Glutamatergic neuron (in vitro differentiated cells): ENCODE results near the gene ANO2. TPM values are rescaled to one million over a fixed set of nuclear protein-coding genes. Genes with fewer than 3 reads are reported as not detected.

Source experiments
- DNase-seq: peaks from one replicate; pipeline ENCODE4 v3.0.0; 2022
- H3K27ac Mint-ChIP-seq: one replicate; pipeline ENCODE4 v1.8.0; 2020; ENCODE audit warnings: mild to moderate bottlenecking, mixed read lengths, inconsistent platforms; ENCODE audit not compliant: unreplicated experiment
- H3K27me3 Mint-ChIP-seq: one replicate; pipeline ENCODE4 v1.8.0; 2020; ENCODE audit warnings: mild to moderate bottlenecking, moderate library complexity, mixed read lengths, inconsistent platforms; ENCODE audit not compliant: unreplicated experiment
- H3K36me3 Mint-ChIP-seq: one replicate; pipeline ENCODE4 v1.8.0; 2020; ENCODE audit warnings: mild to moderate bottlenecking, mixed read lengths, inconsistent platforms; ENCODE audit not compliant: unreplicated experiment
- H3K4me1 Mint-ChIP-seq: one replicate; pipeline ENCODE4 v1.8.0; 2020; ENCODE audit warnings: mild to moderate bottlenecking, low read depth, mixed read lengths, inconsistent platforms; ENCODE audit not compliant: unreplicated experiment
- H3K4me3 Mint-ChIP-seq: one replicate; pipeline ENCODE4 v1.8.0; 2020; ENCODE audit warnings: mild to moderate bottlenecking, mixed read lengths, inconsistent platforms; ENCODE audit not compliant: unreplicated experiment
- H3K9me3 Mint-ChIP-seq: one replicate; pipeline ENCODE4 v1.8.0; 2020; ENCODE audit warnings: mild to moderate bottlenecking, moderate library complexity, mixed read lengths, inconsistent platforms; ENCODE audit not compliant: unreplicated experiment
- total RNA-seq: library from RNA; stranded (reverse); fragmentation: NEBNext Ultra II Directional; extraction: Animal tissue kit (Norgen Biotek cat#: 25700); gene quantifications from one replicate; pipeline ENCODE4 v1.2.1, GENCODE V29; 2021; ENCODE audit not compliant: unreplicated experiment
- TF ChIP-seq, protein P1 (sequence below): fragments of 200-600 bp; sonication (generic); IDR thresholded peaks from one replicate; pipeline ENCODE4 v1.5.0; 2021; ENCODE audit not compliant: partially characterized antibody, unreplicated experiment

Gene ANO2
- total RNA-seq, 1 donor from 2014 or later: not detected

DNA sequence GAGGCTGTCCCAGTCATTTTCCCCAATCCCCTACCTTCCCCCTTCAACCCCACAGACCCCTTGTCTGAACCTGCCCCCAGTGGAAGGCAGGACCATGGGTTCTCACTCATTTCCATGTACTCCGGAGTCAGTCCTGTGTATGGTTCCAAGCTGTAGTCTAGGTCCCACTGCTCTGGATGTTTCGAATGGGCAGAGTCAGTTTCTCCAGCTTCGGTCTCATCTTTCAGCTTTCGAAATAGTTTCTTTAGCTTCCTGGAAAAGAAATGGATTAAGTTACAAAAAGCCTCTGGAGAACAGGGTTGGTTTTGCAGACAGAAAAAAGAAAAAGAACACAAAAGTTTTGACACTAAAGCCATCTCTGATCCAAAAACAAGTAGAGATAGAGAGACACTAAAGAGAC lies 345.7 kb downstream of the ANO2 start:
- TF ChIP-seq, protein P1, sequence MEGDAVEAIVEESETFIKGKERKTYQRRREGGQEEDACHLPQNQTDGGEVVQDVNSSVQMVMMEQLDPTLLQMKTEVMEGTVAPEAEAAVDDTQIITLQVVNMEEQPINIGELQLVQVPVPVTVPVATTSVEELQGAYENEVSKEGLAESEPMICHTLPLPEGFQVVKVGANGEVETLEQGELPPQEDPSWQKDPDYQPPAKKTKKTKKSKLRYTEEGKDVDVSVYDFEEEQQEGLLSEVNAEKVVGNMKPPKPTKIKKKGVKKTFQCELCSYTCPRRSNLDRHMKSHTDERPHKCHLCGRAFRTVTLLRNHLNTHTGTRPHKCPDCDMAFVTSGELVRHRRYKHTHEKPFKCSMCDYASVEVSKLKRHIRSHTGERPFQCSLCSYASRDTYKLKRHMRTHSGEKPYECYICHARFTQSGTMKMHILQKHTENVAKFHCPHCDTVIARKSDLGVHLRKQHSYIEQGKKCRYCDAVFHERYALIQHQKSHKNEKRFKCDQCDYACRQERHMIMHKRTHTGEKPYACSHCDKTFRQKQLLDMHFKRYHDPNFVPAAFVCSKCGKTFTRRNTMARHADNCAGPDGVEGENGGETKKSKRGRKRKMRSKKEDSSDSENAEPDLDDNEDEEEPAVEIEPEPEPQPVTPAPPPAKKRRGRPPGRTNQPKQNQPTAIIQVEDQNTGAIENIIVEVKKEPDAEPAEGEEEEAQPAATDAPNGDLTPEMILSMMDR: no peak
- Mint-ChIP-seq H3K4me3 (no peak overlapping the region), H3K36me3 (peaks cover 6% of the 10 kb centered on the region), H3K27ac (no peak overlapping the region), H3K9me3 (no peaks in the 10 kb centered on the region), H3K4me1 (no peaks in the 10 kb centered on the region), H3K27me3 (no peaks in the 10 kb centered on the region)
- no peak for DNase-seq

GRCh38 chr12:5593998-5594397 lies 351.1 kb downstream of the ANO2 start:
- peaks cover 2% of the 10 kb centered on the region for H3K4me1 Mint-ChIP-seq
- H3K27me3 Mint-ChIP-seq: no peaks in the 10 kb centered on the region

GRCh38 chr12:5593086-5593485 lies 352.0 kb downstream of the ANO2 start:
- no peak overlapping the region for H3K4me3 Mint-ChIP-seq
- no peaks in the 10 kb centered on the region for H3K9me3 Mint-ChIP-seq

More at GRCh38 chr12:5593998-5594397, 351.1 kb downstream of the ANO2 start:
- Mint-ChIP-seq H3K36me3 (no peaks in the 10 kb centered on the region), H3K4me3 (no peak overlapping the region), H3K27ac (no peak overlapping the region), H3K9me3 (no peaks in the 10 kb centered on the region)
- TF ChIP-seq, protein P1: no peak
- no peak for DNase-seq

DNA sequence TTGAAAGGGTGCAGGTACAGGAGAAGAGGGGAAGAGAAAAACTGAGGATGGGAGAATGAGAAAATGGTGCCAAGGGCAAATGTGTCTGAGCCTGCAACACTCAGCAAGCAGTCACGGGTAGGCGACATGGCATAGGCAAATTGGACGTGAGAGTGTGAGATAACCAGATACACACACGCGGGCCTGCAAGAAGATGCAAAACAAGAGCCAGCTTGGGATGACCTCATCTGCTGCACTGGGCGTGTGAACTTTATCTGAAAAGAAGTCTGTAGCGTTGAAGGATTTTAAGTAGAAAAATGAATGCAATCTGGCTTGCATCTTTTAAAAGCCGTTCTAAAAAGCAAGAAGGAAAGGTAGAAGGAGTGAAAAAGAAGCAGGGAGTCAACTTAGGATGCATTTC lies 352.7 kb downstream of the ANO2 start:
- Mint-ChIP-seq H3K4me3 (no peak overlapping the region), H3K9me3 (no peaks in the 10 kb centered on the region), H3K4me1 (peaks cover 2% of the 10 kb centered on the region), H3K27ac (no peak overlapping the region), H3K36me3 (no peaks in the 10 kb centered on the region), H3K27me3 (no peaks in the 10 kb centered on the region)
- TF ChIP-seq, protein P1: no peak
- DNase-seq: no peak

More at GRCh38 chr12:5593086-5593485, 352.0 kb downstream of the ANO2 start:
- no peak overlapping the region for H3K27ac Mint-ChIP-seq
- TF ChIP-seq, protein P1: no peak
- H3K36me3 Mint-ChIP-seq: no peaks in the 10 kb centered on the region
- peaks cover 2% of the 10 kb centered on the region for H3K4me1 Mint-ChIP-seq
- DNase-seq: no peak
- H3K27me3 Mint-ChIP-seq: no peaks in the 10 kb centered on the region

DNA sequence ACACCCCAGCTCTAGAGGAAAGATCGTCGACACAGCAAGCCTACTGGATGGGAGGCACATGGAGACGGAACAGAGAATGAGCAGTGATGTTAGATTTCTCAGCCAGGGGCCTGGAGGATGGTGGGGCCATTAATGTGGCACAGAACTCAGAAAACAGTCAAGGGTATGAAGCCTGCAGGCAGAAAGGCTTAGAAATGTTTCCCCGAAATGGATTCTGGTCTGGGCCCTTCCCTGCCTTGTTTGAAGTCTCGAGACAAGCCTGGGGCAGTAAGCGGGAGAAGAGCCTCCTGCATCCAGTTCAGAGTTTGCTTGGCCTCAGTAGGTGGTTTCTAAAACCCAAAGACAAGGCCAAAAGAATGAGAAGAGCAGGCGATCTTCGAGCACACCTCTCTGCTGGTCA lies 354.7 kb downstream of the ANO2 start:
- no peak for DNase-seq
- Mint-ChIP-seq H3K27ac (no peak overlapping the region), H3K9me3 (no peaks in the 10 kb centered on the region), H3K36me3 (no peaks in the 10 kb centered on the region), H3K4me3 (no peak overlapping the region), H3K4me1 (peaks cover 2% of the 10 kb centered on the region), H3K27me3 (no peaks in the 10 kb centered on the region)
- TF ChIP-seq, protein P1: no peak
